ENCODE measurements around the gene PHF13.

- TF ChIP-seq, protein P1, sequence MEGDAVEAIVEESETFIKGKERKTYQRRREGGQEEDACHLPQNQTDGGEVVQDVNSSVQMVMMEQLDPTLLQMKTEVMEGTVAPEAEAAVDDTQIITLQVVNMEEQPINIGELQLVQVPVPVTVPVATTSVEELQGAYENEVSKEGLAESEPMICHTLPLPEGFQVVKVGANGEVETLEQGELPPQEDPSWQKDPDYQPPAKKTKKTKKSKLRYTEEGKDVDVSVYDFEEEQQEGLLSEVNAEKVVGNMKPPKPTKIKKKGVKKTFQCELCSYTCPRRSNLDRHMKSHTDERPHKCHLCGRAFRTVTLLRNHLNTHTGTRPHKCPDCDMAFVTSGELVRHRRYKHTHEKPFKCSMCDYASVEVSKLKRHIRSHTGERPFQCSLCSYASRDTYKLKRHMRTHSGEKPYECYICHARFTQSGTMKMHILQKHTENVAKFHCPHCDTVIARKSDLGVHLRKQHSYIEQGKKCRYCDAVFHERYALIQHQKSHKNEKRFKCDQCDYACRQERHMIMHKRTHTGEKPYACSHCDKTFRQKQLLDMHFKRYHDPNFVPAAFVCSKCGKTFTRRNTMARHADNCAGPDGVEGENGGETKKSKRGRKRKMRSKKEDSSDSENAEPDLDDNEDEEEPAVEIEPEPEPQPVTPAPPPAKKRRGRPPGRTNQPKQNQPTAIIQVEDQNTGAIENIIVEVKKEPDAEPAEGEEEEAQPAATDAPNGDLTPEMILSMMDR (IDR thresholded peaks at IDR 0.05), result no peak
- no peak for TF ChIP-seq POLR2AphosphoS5 (IDR thresholded peaks at IDR 0.05; ENCODE audit: low read depth, low read length)
- no peak for TF ChIP-seq SIN3A (IDR thresholded peaks at IDR 0.05; ENCODE audit: borderline replicate concordance, low read depth, low read length)
These were observed 27.1 kb upstream of the PHF13 start for GRCh38 chr1:6586404-6586816.

All from SK-N-SH (cell line).